COLO829 (cell line): ENCODE data around the gene KIF26A.

ENCODE experiments used
- DNase-seq: peaks from one replicate; pipeline ENCODE4 v3.0.0; 2012; ENCODE audit warnings: low spot score

The KIF26A gene

DNA sequence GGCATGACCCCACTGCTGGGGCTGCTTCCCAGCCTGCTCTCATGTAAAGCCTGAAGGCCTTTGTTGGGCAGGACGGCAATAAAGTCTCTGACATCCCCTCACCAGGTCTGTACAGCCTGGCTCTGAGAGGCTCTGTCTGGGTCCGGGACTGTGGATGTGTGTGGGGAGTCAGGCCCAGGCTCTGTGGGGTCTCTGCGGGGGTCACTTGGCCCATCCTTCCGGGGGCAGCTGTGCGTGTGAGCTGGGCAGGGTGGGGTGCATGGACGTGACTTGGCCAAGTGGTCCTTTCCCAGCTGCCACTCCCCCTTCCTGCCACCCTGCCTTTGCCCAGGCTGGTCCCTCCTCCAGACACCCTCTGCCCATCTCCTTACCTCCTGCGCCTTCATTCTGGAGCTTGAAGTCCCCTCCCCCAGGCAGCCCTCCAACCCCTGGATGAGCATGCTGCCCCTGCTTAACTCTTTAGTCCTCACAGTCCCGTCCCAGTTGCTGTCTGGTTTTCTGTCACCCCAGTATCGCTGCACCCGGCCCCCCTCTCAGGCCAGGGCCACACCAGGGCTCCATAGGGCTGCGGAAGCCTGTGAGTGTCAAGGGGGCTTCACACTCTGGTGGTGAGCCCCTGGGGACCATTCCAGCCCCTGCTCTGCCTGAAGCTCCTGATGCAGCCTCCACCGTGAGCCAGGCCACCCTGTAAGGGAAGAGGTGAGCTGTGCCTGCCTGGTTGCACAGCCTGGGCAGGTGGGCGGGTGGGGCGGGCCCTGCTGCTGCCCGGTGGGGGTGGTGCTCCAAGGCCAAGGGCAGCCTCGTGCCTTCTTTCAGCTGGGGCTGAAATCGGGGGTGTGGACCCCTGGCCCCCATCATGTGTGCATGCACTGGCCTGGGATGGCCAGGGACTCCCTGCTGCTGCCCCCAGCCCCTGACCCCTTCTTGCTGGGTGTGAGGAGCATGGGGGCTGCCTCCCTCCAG is 25.5 kb upstream of the KIF26A start:
- DNase-seq = no peak

DNA sequence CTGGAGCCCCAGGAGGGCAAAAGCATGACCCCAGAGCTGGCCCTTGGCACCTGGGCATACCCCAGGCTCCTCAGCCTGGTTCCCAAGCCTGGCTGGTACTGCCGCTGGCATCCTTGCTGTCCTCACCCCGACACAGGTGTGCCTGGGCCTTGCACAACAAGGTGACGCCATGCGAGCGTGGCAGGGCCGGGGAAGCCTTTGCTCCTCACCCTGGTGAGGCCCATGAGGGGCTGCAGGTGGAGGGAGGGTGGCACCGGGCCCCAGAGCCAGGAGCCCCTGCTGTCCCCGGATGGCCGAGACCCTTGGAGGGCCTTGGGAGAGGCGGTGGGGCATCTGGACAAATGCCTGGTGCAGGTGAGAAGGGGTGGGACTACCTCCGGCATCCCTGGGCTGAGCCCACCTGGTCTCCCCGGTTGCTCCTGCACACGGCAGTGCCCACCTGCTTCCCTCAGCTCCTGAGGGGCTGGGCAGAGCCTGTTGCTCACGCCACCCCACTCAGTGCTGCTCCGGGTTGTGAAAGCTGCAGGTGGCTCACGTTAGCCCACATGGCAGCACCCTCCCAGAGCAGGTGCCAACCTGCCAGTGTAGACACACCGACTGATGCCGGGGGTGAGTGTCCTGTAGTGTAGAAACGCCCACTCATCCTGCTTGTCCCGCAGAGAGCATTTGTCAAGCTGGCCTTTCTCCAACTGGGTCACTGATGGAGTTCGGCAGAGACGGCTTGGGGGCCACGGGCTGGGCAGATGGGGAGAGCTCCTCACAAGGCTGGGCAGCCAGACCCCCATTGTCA is 24.6 kb upstream of the KIF26A start:
- no peak for DNase-seq

GRCh38 chr14:104114421-104115130 is 23.8 kb upstream of the KIF26A start:
- no peak for DNase-seq

DNA sequence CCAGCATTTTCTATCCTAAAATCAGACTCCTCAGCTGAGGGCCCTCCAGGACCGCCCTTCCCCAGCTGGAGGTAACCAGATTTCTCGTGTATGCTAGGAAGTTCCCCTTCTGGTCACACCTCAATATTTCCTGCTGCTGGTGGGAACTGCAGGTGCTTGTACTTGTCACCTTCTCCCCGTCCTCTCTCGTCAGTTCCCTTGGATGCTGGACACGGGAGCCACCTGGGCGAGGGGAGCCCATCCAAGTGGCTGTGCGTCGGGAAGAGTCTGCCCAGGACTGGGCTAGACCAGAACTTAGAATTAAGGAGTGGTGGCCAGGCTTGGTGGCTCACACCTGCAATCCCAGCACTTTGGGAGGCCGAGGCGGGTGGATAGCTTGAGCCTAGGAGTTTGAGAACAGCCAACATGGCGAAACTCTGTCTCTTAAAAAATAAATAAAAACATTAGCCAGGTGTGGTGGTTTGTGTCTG is 23.2 kb upstream of the KIF26A start:
- DNase-seq = no peak

DNA sequence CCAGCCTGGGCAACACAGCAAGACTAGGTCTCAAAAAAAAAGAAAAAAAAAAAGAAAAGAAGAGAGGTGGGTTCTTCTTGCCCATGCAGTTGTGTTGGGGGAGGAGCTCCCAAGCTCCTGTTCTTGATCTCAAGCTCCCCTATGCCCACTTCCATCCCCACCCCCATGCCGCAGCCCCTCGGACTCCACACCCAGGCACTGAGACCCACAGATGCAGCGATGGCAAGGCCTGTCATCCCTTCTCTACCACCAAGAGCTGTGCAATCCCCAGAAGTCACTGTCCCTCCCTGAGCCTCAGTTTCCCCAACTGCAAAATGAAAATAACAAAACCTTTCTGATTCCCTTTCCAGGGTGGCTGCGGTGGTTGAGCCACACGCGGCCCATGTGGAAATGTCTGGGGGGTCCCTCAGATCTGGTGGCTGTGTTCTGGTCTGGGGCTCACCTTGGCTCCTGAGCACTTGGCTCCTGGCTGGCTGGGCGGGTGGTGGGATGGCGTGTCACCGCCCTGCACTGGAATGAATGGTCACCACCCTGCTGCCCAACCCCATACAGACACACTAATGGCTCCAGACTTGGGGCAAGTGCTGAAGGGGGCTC is 22.6 kb upstream of the KIF26A start:
- DNase-seq = no peak

- no peak for DNase-seq
These were observed 22.1 kb upstream of the KIF26A start for GRCh38 chr14:104116288-104116755.

- DNase-seq = no peak
These were observed 21.5 kb upstream of the KIF26A start for GRCh38 chr14:104116756-104117340.

DNA sequence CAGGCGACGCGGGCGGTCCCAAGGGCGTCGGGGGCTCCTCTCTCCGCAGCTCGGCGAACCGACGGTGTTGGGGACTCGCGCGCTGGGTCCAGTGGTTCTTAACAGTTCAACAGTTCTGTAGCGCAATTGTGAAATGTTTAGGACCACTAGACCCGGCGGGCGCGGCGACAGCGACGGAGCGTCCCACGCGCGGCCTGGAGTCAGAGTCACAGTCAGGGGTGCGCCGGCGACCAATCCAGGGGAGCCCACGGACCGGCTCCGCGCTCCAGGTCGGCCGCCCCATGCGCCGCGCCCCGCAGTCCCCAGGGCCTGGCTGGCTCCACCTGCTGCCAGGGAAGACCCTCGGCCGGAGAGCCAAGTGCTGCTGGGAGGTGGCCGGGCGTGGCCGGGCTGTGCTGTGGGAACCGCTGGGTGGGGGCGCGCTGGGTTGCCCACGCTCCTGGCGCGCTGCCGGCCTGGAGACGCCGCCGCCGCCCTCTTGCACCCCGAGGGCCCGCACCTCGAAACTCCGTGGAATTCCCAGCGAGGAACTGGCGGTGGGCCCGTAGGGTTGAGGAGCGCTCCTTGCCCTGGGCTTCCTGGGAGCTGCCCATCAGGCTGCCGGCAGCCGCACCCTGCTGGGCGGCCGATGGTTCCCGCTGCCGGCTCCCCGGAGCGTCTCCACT is 20.9 kb upstream of the KIF26A start:
- DNase-seq = no peak

- DNase-seq = no peak
These were observed 20.2 kb upstream of the KIF26A start for GRCh38 chr14:104118006-104118844.

DNA sequence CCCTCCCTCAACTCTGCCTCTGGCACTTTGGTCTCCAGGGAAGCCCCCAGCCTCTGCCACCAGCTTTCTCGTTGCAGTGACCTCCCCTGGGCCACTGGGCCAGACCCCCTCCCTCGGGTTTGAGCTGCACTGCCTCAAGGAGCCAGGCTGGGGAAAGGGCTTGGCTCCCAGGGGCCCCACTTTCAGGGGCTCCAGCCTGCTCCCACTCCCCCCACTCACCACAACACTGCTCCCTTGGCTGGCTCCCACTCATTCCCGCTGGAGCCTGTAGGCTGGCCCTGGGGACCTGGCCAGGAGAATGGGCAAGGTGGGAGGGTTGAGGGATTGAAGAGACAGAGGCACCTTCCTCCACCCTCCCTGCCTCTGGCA is 19.3 kb upstream of the KIF26A start:
- DNase-seq = no peak

GRCh38 chr14:104119488-104120251 is 18.7 kb upstream of the KIF26A start:
- no peak for DNase-seq

GRCh38 chr14:104120281-104120741 is 18.1 kb upstream of the KIF26A start:
- no peak for DNase-seq

DNA sequence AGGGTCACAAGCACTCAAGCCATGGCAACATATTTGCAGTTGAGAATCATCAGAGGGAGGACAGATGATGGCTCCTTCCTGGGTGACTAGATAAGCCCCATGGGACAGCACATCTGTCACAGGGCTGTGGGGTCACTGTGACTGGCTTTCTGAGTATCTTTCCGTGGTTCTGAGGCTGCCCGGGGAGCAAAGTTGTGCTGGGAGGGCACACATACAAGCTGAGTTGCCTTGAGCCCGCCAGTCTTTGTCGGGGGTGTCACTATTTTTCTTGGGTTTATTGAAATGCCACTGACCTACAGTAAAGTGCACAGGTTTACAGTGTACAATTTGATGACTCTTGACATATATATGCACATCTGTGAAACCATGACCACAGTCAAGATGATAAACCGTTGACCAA is 17.2 kb upstream of the KIF26A start:
- DNase-seq = no peak

- DNase-seq = no peak
These were observed 14.5 kb upstream of the KIF26A start for GRCh38 chr14:104123879-104124278.

GRCh38 chr14:104125011-104125410 is 13.4 kb upstream of the KIF26A start:
- DNase-seq = no peak

DNA sequence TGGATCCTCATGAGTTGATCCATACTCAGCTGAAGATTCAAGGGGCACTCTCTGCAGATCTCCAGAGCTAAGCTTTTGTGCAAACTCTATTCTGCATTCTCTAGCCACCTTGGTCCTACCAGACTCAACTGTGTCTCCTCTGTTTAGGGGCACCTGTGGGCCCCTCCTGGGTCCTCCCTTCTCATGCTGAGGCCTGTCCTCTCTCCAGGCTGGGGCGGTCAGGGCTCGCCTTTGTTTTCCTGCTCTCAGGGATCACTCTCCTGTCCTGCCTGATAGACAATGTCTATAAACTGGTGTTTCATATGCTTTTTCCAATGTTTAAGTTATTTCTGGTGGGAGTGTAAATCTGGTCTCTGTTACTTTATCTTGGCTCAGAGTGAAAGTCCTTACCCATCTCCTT is 11.6 kb upstream of the KIF26A start:
- no peak for DNase-seq

DNA sequence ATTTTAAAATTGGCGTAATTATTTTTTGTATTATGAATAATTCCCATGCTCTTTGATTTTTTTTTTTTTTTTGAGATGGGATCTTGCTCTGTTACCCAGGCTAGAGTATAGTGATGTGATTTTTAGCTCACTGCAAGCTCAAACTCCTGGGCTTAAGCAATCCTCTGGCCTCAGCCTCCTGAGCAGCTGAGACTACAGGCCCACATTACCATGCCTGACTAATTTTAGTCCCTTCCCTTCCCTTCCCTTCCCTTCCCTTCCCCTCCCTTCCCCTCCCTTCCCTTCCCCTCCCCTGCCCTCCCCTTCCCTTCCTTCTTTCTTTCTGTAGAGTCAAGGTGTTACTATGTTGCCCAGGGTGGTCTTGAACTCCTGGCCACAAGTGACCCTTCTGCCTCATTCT is 9.4 kb upstream of the KIF26A start:
- no peak for DNase-seq

GRCh38 chr14:104129556-104129955 is 8.8 kb upstream of the KIF26A start:
- no peak for DNase-seq
